ENCODE measurements around the gene EGFR.
A peak's percentile ranks its signal among the peaks of the same experiment; 100 is the strongest.

The EGFR gene

GRCh38 chr7:55119571-55119970, 100.8 kb downstream of the EGFR start:
- intact Hi-C loops (cut with DNase I; ENCODE audit: low total_unique reads), result no loop called here
- Histone ChIP-seq H3K9me3 (no peaks in the 10 kb centered on the region), H3K4me3 (no peak overlapping the region), H3K27me3 (no peaks in the 10 kb centered on the region), H3K36me3 (no peaks in the 10 kb centered on the region), H3K4me1 (peaks cover 0 to 18% (median 9%) of the 10 kb centered on the region in 4 donors), H3K27ac (no peak overlapping the region)
- DNase-seq, result no peak
- TF ChIP-seq, protein P1, sequence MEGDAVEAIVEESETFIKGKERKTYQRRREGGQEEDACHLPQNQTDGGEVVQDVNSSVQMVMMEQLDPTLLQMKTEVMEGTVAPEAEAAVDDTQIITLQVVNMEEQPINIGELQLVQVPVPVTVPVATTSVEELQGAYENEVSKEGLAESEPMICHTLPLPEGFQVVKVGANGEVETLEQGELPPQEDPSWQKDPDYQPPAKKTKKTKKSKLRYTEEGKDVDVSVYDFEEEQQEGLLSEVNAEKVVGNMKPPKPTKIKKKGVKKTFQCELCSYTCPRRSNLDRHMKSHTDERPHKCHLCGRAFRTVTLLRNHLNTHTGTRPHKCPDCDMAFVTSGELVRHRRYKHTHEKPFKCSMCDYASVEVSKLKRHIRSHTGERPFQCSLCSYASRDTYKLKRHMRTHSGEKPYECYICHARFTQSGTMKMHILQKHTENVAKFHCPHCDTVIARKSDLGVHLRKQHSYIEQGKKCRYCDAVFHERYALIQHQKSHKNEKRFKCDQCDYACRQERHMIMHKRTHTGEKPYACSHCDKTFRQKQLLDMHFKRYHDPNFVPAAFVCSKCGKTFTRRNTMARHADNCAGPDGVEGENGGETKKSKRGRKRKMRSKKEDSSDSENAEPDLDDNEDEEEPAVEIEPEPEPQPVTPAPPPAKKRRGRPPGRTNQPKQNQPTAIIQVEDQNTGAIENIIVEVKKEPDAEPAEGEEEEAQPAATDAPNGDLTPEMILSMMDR (IDR thresholded peaks at IDR 0.05), result no peak

DNA sequence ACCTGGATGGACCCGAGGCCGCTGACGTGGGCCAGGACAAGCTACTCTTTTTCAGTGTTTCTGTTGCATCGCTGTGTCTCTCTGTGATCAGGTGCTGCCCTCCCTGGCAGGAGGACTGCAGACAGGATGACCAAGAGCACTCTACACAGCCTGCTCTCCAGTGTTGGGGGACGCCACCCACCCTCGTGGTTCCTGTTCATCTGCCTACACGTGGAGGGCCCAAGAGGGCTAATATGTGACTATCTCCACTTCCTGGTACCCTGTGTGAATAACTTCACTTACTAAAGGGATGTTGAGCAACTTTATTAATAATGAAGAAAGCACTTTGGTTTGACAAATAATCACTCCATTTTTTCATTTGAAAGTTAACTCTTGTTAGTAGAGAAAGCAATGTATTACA, 101.3 kb downstream of the EGFR start:
- no peak overlapping the region for H3K4me3 ChIP-seq
- no peaks in the 10 kb centered on the region for H3K27me3 ChIP-seq
- TF ChIP-seq, protein P1 (IDR thresholded peaks at IDR 0.05), result no peak
- H3K36me3 ChIP-seq, result no peaks in the 10 kb centered on the region
- H3K9me3 ChIP-seq, result no peaks in the 10 kb centered on the region
- intact Hi-C loops (cut with DNase I; ENCODE audit: low total_unique reads), result loop anchor here (10.0 kb wide), 1 partner anchor 45 kb away; no protein-coding TSS in a partner anchor
- DNase-seq, result no peak
- H3K4me1 ChIP-seq, result peaks cover 0 to 23% (median 12%) of the 10 kb centered on the region in 4 donors
- H3K27ac ChIP-seq, result no peak overlapping the region

DNA sequence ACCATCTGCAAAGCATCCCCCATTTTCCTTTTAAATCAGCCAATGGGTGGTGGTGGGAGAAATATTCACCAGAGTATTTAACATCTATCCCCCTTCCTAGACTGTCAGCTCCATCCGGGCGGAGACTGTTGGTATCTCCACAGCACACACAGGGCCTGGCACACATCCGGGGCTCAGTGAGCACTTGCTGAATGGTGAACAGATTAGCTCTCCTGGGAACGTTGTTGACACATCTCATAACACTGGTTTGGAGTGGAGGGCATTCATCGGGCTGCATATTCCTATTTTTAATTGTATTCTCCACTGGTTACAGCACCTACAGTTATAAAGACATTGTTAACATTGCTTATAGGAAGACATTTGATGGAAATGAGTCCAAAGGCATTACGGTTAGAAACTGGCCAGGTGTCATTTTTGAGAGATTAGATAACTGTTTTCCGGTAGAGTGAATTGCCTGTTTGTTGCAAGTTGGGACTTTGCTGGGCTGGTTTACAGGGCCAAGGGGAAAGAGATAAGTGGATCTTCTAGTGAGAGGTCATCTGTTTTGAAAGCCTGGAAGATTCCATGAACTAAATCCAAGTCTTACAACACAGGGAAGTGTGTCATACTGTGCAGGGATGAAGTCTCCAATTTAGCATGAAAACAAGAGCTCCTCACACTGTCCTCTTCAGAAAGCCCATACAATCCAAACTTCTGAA, 101.8 kb downstream of the EGFR start:
- no peak for DNase-seq
- Histone ChIP-seq H3K27me3 (no peaks in the 10 kb centered on the region), H3K36me3 (no peaks in the 10 kb centered on the region), H3K4me3 (no peak overlapping the region), H3K4me1 (peaks cover 0 to 29% (median 14%) of the 10 kb centered on the region in 4 donors), H3K27ac (peak overlapping the region in 1 of 2 donors; percentile 21), H3K9me3 (no peaks in the 10 kb centered on the region)
- intact Hi-C loops (cut with DNase I; ENCODE audit: low total_unique reads), result loop anchor here (10.0 kb wide), 1 partner anchor 46 kb away; no protein-coding TSS in a partner anchor
- TF ChIP-seq, protein P1 (IDR thresholded peaks at IDR 0.05), result no peak

DNA sequence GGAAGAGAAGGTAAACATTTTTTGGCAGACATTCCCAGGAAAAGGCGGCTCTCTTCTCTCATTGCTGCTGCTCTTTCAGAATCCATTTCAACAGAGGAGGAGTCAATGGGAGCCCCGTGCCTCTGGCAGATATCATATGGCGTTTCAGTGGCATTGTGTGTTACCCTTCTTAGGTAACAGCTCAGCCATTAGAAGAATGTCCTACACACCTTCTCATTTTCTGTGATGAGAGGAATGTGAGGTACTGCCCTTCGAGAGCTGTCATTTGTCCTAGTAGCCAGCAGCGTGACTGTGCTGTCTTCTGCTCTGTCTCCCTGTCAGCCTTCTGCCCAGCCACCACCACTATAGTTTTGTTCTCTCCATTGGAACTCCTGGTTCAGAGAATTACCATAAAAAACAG, 102.4 kb downstream of the EGFR start:
- H3K4me1 ChIP-seq, result peaks cover 0 to 35% (median 17%) of the 10 kb centered on the region in 4 donors
- intact Hi-C loops (cut with DNase I; ENCODE audit: low total_unique reads), result loop anchor here (10.0 kb wide), 1 partner anchor 46 kb away; no protein-coding TSS in a partner anchor

DNA sequence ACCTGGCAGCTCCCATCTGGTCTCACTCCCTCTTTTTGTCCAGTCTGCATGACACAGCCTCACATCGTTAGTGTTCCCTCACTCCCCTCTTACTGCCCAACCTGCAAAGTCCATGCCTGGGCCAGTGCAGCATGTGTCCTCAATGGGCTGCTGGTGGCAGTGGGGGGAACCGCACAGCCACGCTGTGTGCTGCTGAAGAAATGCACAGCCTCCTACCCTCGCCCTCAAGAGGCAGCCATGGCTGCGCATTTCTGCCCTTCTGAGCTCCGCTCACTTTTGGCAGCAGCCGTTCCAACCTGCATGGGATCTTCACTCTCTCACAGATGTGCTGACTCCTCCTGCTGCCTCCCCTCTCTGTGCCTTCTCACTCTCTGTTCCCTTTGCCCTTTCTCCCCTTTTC, 103.4 kb downstream of the EGFR start:
- intact Hi-C loops (cut with DNase I; ENCODE audit: low total_unique reads), result loop anchor here (10.0 kb wide), 1 partner anchor 47 kb away; no protein-coding TSS in a partner anchor
- TF ChIP-seq, protein P1 (IDR thresholded peaks at IDR 0.05), result no peak
- peaks cover 0 to 44% (median 20%) of the 10 kb centered on the region in 4 donors for H3K4me1 ChIP-seq
- no peaks in the 10 kb centered on the region for H3K27me3 ChIP-seq
- H3K27ac ChIP-seq, result no peak overlapping the region
- no peak for DNase-seq
- H3K36me3 ChIP-seq, result no peaks in the 10 kb centered on the region
- no peaks in the 10 kb centered on the region for H3K9me3 ChIP-seq
- H3K4me3 ChIP-seq, result no peak overlapping the region

More for the DNA sequence above, 102.4 kb downstream of the EGFR start:
- no peak overlapping the region for H3K4me3 ChIP-seq
- DNase-seq, result no peak
- TF ChIP-seq, protein P1 (IDR thresholded peaks at IDR 0.05), result no peak
- H3K36me3 ChIP-seq, result no peaks in the 10 kb centered on the region
- H3K27me3 ChIP-seq, result no peaks in the 10 kb centered on the region
- peak overlapping the region in 1 of 2 donors; percentile 21 for H3K27ac ChIP-seq
- H3K9me3 ChIP-seq, result no peaks in the 10 kb centered on the region

Measured in tibial artery (tissue), 4 donors.